Urinary bladder (tissue), 4 donors: ENCODE results near the gene MS4A10. TPM values are rescaled to one million over a fixed set of nuclear protein-coding genes. Genes with fewer than 3 reads are reported as not detected.

ENCODE experiments used
- DNase-seq: peaks from one replicate; pipeline ENCODE4 v3.0.0-alpha.2; 2015; ENCODE audit errors: extremely low spot score
- H3K27ac ChIP-seq: one replicate; pipeline ENCODE4 v1.5.1; 2013; ENCODE audit warnings: low read depth, mild to moderate bottlenecking, moderate library complexity
- H3K36me3 ChIP-seq: one replicate; pipeline ENCODE4 v1.6.1; 2013; ENCODE audit warnings: mild to moderate bottlenecking, moderate library complexity; ENCODE audit not compliant: insufficient read depth
- H3K4me1 ChIP-seq: one replicate; pipeline ENCODE4 v1.6.1; 2013; ENCODE audit warnings: mild to moderate bottlenecking, moderate library complexity; ENCODE audit not compliant: insufficient read depth
- H3K4me3 ChIP-seq: one replicate; pipeline ENCODE4 v1.5.1; 2013; ENCODE audit warnings: low read depth, low read length
- WGBS: extraction: QIAGEN DNeasy Blood & Tissue Kit; methylation state at CpG from one replicate; pipeline ENCODE4 v1.1.7; 2013; 5-methylcytosine and 5-hydroxymethylcytosine counted together
- polyA plus RNA-seq: library from polyadenylated mRNA; stranded (reverse); fragments of 200-250 nt; gene quantifications from one replicate; pipeline ENCODE4 v1.2.3, GENCODE V29; 2013
- total RNA-seq: library from RNA; depleted of rRNA; stranded (reverse); fragments of >200 nt; gene quantifications from one replicate; pipeline ENCODE4 v1.2.3, GENCODE V29; 2014
- donor health status: healthy with polysubstance abuse.
- donor health status: healthy.

The MS4A10 gene
- total and polyA plus RNA-seq, 2 donors = not detected

DNA sequence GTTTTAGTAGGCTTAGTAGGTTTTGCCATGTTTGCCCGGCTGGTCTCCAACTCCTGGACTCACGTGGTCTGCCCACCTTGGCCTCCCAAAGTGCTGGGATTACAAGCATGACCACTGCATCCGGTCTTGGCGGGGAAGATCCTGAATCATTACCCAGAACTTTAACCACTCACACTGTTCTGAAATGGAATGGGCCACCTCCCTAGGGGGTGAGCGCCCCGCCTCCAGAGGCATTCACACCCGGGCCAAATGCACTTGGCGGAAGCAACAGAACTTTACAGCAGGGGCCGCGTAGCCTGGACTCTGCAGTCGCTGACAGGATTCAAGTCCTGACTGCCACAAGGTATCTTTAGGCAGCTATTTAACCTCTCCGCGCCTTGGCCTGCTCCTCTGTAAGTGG, 62.1 kb downstream of the MS4A10 start:
- Histone ChIP-seq H3K36me3 (peaks cover 3% of the 10 kb centered on the region), H3K4me3 (no peak overlapping the region), H3K27ac (no peak overlapping the region), H3K4me1 (no peaks in the 10 kb centered on the region)
- no peak for DNase-seq
- WGBS = 73% methylated on average over 13 of the region's 13 CpGs

DNA sequence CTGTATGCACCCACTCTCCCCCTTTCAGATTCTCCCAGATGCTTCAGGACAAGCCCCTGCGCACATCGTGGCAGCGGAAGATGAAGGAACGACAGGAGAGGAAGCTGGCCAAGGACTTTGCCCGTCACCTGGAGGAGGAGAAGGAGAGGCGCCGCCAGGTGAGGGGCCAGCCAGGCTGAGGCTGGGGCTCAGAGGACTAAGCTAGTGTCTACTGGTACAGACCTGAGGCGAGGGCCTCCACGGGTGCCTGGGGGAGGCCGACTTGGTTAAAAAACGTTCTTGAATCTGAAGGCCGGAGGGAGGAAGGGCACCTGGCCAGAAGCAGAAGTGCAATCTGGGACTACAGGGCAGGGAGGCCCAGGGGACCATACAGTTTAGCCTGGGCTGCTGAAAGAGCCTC, 62.8 kb downstream of the MS4A10 start:
- Histone ChIP-seq H3K4me3 (no peak overlapping the region), H3K36me3 (peaks cover 3% of the 10 kb centered on the region)
- 93% methylated on average over 12 of the region's 12 CpGs for WGBS

DNA sequence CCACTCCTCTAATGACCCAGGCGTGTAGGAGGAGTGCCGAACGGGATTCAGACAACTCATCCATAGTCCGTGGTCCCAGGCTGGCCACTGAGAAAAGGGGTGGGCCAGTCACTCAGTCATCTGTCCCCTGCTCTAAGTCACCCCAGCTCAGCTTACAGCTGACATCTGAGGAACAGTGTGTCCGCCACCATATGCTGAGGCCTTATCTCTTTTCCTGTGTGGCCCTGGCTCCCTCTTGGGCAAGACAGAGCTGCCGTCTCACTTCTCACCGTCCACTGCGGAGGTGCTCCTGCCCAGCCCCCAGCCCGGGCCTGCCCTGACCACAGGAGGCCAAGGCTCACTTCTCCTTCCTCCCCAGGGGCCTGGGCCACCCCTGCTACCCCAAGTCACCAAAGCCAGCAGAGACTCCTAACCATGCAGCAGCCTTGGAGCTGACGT, 63.6 kb downstream of the MS4A10 start:
- Histone ChIP-seq H3K4me1 (no peaks in the 10 kb centered on the region), H3K4me3 (no peak overlapping the region), H3K36me3 (peaks cover 3% of the 10 kb centered on the region), H3K27ac (no peak overlapping the region)
- DNase-seq = no peak
- 87% methylated on average over 10 of the region's 10 CpGs for WGBS

More for the DNA sequence above, 62.8 kb downstream of the MS4A10 start:
- Histone ChIP-seq H3K4me1 (no peaks in the 10 kb centered on the region), H3K27ac (no peak overlapping the region)
- DNase-seq = no peak

DNA sequence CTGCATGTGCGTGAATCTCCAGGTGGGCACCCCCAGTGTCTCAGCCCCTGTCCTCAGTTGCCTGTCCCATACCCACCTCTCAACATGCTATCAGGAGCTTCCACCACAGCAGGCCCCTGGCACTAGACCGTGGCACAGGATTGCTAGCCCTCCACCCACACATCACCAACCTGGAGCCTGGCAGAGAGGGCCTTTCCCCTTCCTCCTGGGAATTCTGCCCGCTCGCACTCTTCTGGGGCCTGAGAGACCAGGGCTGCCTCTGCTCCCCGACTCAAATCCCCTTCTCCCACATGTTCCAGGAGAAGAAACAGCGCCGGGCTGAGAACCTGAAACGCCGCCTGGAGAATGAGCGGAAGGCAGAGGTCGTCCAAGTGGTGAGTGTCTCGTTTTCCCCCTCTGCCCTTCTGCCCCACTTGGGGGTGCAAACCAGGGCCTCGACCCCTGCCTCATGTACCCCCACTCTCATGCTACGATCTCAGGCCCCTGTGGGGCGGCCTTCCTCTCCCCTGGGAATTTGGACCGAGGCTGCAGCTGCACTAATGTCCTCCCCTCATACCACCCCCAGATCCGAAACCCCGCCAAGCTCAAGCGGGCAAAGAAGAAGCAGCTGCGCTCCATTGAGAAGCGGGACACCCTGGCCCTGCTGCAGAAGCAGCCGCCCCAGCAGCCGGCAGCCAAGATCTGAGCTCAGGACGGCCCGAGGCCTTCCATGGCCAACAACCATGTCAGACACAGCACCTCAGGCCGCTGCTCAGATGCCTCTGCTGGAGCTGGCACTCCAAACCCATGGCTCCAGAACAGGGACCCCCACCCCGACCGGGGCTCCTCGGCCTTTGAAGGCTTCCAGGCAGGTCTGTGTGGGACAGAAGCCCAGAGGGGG, 64.7 kb downstream of the MS4A10 start:
- Histone ChIP-seq H3K4me1 (no peaks in the 10 kb centered on the region), H3K27ac (no peak overlapping the region), H3K36me3 (peaks cover 3% of the 10 kb centered on the region), H3K4me3 (no peak overlapping the region)
- DNase-seq = no peak
- WGBS = 93% methylated on average over 29 of the region's 29 CpGs

Other genes with a start within 250 kb of the MS4A10 start
- 0.53 TPM for gene MS4A8, start 85.7 kb upstream of the MS4A10 start, total RNA-seq
- not detected for gene MS4A8, start 85.7 kb upstream of the MS4A10 start, polyA plus RNA-seq
- not detected for gene MS4A18, start 60.6 kb upstream of the MS4A10 start, total RNA-seq
- gene MS4A18, start 60.6 kb upstream of the MS4A10 start, polyA plus RNA-seq = not detected
- gene MS4A15, start 28.5 kb upstream of the MS4A10 start, total RNA-seq = not detected
- gene MS4A15, start 28.5 kb upstream of the MS4A10 start, polyA plus RNA-seq = not detected
- 4.5 TPM for gene CCDC86, start 56.8 kb downstream of the MS4A10 start, total RNA-seq
- gene CCDC86, start 56.8 kb downstream of the MS4A10 start, polyA plus RNA-seq = 23.4 TPM
- 0.37 TPM for gene PTGDR2, start 70.6 kb downstream of the MS4A10 start, total RNA-seq
- 0.98 TPM for gene PTGDR2, start 70.6 kb downstream of the MS4A10 start, polyA plus RNA-seq
- not detected for gene ZP1, start 82.2 kb downstream of the MS4A10 start, total RNA-seq
- gene ZP1, start 82.2 kb downstream of the MS4A10 start, polyA plus RNA-seq = 0.35 TPM
- gene PRPF19, start 121.3 kb downstream of the MS4A10 start, total RNA-seq = 31.2 TPM
- gene PRPF19, start 121.3 kb downstream of the MS4A10 start, polyA plus RNA-seq = 83.0 TPM
- 32.9 TPM for gene TMEM109, start 128.8 kb downstream of the MS4A10 start, total RNA-seq
- 183 TPM for gene TMEM109, start 128.8 kb downstream of the MS4A10 start, polyA plus RNA-seq
- 14.0 TPM for gene TMEM132A, start 139.1 kb downstream of the MS4A10 start, total RNA-seq
- 7.5 TPM for gene TMEM132A, start 139.1 kb downstream of the MS4A10 start, polyA plus RNA-seq
- gene SLC15A3, start 166.8 kb downstream of the MS4A10 start, total RNA-seq = 12.7 TPM
- 34.7 TPM for gene SLC15A3, start 166.8 kb downstream of the MS4A10 start, polyA plus RNA-seq
- gene CD6, start 186.3 kb downstream of the MS4A10 start, total RNA-seq = 0.95 TPM
- 0.61 TPM for gene CD6, start 186.3 kb downstream of the MS4A10 start, polyA plus RNA-seq